SK-N-MC (cell line): ENCODE results near the gene TJP1.

ENCODE experiments used
- EZH2 ChIP-seq: fragments of 200-600 bp; sonication (generic); IDR thresholded peaks from one replicate; pipeline ENCODE4 v1.6.1; 2017; ENCODE audit warnings: antibody characterized with exemption
- POLR2AphosphoS5 ChIP-seq: IDR thresholded peaks from 2 replicates; pipeline ENCODE4 v1.6.1; 2012; ENCODE audit warnings: mild to moderate bottlenecking, low read depth, low read length, borderline replicate concordance

- TF ChIP-seq POLR2AphosphoS5 (no peak), EZH2 (no peak)
Observed at GRCh38 chr15:29682361-29682760, 139.9 kb downstream of the TJP1 start.
